Neuronal stem cell (in vitro differentiated cells): ENCODE results near the gene PPP1R1B.
A peak's percentile ranks its signal among the peaks of the same experiment; 100 is the strongest.

Experiments
- DNase-seq: peaks from one replicate; pipeline ENCODE4 v3.0.0-alpha.2; 2013; ENCODE audit warnings: low spot score
- H2AFZ ChIP-seq: one replicate; pipeline ENCODE4 v1.6.1; 2013; ENCODE audit warnings: mild to moderate bottlenecking, low read length, inconsistent platforms
- H2AK5ac ChIP-seq: 2 replicates; pipeline ENCODE4 v1.6.1; 2013; ENCODE audit warnings: low read depth, mild to moderate bottlenecking, inconsistent platforms, low read length, moderate library complexity, mixed read lengths
- H2BK120ac ChIP-seq: 2 replicates; pipeline ENCODE4 v1.6.1; 2013; ENCODE audit warnings: low read depth, mild to moderate bottlenecking, inconsistent platforms, low read length, moderate library complexity, mixed read lengths
- H2BK12ac ChIP-seq: one replicate; pipeline ENCODE4 v1.6.1; 2013; ENCODE audit warnings: low read length, inconsistent platforms
- H2BK15ac ChIP-seq: 2 replicates; pipeline ENCODE4 v1.6.1; 2013; ENCODE audit warnings: mild to moderate bottlenecking, low read length, inconsistent platforms, mixed read lengths
- H2BK5ac ChIP-seq: one replicate; pipeline ENCODE4 v1.6.1; 2013; ENCODE audit warnings: inconsistent platforms, mild to moderate bottlenecking, low read length, moderate library complexity
- H3K14ac ChIP-seq: one replicate; pipeline ENCODE4 v1.6.1; 2013; ENCODE audit warnings: low read length, inconsistent platforms
- H3K18ac ChIP-seq: 2 replicates; pipeline ENCODE4 v1.6.1; 2013; ENCODE audit warnings: low read length, inconsistent platforms
- H3K23ac ChIP-seq: 2 replicates; pipeline ENCODE4 v1.6.1; 2013; ENCODE audit warnings: low read depth, mild to moderate bottlenecking, mixed read lengths, low read length, inconsistent platforms; ENCODE audit not compliant: poor library complexity
- H3K27ac ChIP-seq: replicated peaks from 3 replicates; pipeline ENCODE4 v1.5.1; 2013; ENCODE audit warnings: low read length, inconsistent platforms
- H3K27me3 ChIP-seq, 3 experiments: 2 replicates each; pipeline ENCODE4 v1.6.1; 2013; ENCODE audit warnings: low read length in 3 of 3, mild to moderate bottlenecking in 2 of 3, inconsistent platforms in 1 of 3, low read depth in 1 of 3, mixed read lengths in 1 of 3, moderate library complexity in 1 of 3; ENCODE audit not compliant: control insufficient read depth in 3 of 3, insufficient read depth in 3 of 3
- H3K36me3 ChIP-seq, 2 donors: replicated peaks in 1 of 2; 2 replicates each; pipeline ENCODE4 v1.6.1; 2013; ENCODE audit warnings: low read length in 2 of 2; ENCODE audit not compliant: control insufficient read depth in 2 of 2, insufficient read depth in 2 of 2
- H3K4ac ChIP-seq: 2 replicates; pipeline ENCODE4 v1.6.1; 2013; ENCODE audit warnings: inconsistent platforms, mild to moderate bottlenecking, low read length, moderate library complexity
- H3K4me1 ChIP-seq, 2 donors: 1 replicate in 1 of 2; 2 replicates in 1 of 2; pipeline ENCODE4 v1.6.1; 2013; ENCODE audit warnings: low read length in 2 of 2, low read depth in 1 of 2; ENCODE audit not compliant: control insufficient read depth in 2 of 2, insufficient read depth in 1 of 2
- H3K4me2 ChIP-seq: one replicate; pipeline ENCODE4 v1.6.1; 2013; ENCODE audit warnings: mild to moderate bottlenecking, low read length, inconsistent platforms; ENCODE audit not compliant: insufficient read depth, poor library complexity, severe bottlenecking
- H3K4me3 ChIP-seq, 2 donors: 2 replicates each; pipeline ENCODE4 v1.5.1; 2013; ENCODE audit warnings: low read length in 2 of 2, mild to moderate bottlenecking in 2 of 2, inconsistent platforms in 1 of 2, moderate library complexity in 1 of 2
- H3K79me1 ChIP-seq: one replicate; pipeline ENCODE4 v1.6.1; 2013; ENCODE audit warnings: low read depth, mild to moderate bottlenecking, inconsistent platforms, low read length, moderate library complexity
- H3K9ac ChIP-seq: one replicate; pipeline ENCODE4 v1.6.1; 2013; ENCODE audit warnings: mild to moderate bottlenecking, low read depth, low read length, inconsistent platforms; ENCODE audit not compliant: poor library complexity
- H3K9me3 ChIP-seq, 2 donors: replicated peaks in 1 of 2; 2 replicates each; pipeline versions ENCODE3 to v1.6.1; 2013; ENCODE audit warnings: low read length in 2 of 2, mild to moderate bottlenecking in 2 of 2, inconsistent platforms in 1 of 2, low read depth in 1 of 2, mixed read lengths in 1 of 2, moderate library complexity in 1 of 2; ENCODE audit not compliant: control insufficient read depth in 2 of 2, insufficient read depth in 1 of 2
- H4K8ac ChIP-seq: one replicate; pipeline ENCODE4 v1.6.1; 2013; ENCODE audit warnings: low read depth, mild to moderate bottlenecking, inconsistent platforms, low read length, moderate library complexity
- H4K91ac ChIP-seq: one replicate; pipeline ENCODE4 v1.6.1; 2013; ENCODE audit warnings: low read length, low read depth, mild to moderate bottlenecking, inconsistent platforms; ENCODE audit not compliant: poor library complexity
- WGBS, 2 donors: extraction: QIAGEN DNeasy Blood & Tissue Kit; methylation state at CpG; one replicate each; pipeline ENCODE4 v1.1.7; 2013; ENCODE audit warnings: missing lambda C conversion rate in 2 of 2, mixed read lengths in 1 of 2; ENCODE audit not compliant: insufficient read length in 2 of 2, insufficient replicate concordance in 1 of 2; ENCODE audit errors: extremely low coverage in 2 of 2; 5-methylcytosine and 5-hydroxymethylcytosine counted together

PPP1R1B gene

DNA sequence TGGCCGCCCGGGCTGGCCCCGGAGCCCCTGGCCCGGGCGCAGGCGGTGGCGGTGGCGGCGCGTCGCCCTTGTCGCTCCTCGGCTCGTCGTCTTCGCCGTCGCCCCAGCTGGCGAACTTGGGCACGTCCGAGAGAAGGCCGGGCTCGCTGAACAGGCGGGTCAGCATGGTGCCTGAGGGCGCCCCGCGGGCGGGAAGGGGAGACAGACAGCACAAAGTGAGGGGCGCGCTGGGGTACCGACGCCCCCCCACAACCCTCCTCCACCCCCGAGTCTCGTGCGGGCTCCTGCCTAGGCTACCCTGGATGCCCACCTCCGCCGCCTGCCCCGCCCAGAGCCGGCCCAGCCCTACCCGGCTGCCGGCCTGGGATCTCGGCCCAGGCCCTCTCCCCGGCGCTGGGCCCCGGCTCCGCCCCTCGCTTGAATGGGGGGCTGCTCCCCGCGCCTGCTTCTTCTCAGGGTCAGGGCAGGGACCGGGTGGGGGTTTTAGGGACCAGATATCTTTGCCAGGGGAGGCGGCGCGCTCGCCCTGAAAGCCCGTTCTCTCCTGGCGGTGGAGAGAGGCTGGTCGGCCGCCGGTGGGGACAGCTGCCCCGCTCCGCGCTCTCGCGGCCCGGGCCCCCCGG, 20.2 kb upstream of the PPP1R1B start:
- H3K9me3 ChIP-seq, result peaks cover 0 to 3% of the 10 kb centered on the region in 2 donors
- H2BK120ac ChIP-seq, result no peak overlapping the region
- H3K27ac ChIP-seq, result no peak overlapping the region
- peak overlapping the region; percentile 49 for H3K4me2 ChIP-seq
- no peak overlapping the region for H3K18ac ChIP-seq
- H3K14ac ChIP-seq, result peak overlapping the region; percentile 21
- H2BK5ac ChIP-seq, result no peak overlapping the region
- H3K79me1 ChIP-seq, result peaks cover 7% of the 10 kb centered on the region
- H3K4me1 ChIP-seq, result peaks cover 5 to 6% of the 10 kb centered on the region in 2 donors
- H3K36me3 ChIP-seq, result no peaks in the 10 kb centered on the region
- H2BK15ac ChIP-seq, result peak overlapping the region; percentile 37
- peak overlapping the region; percentile 37 for H3K4ac ChIP-seq
- H3K4me3 ChIP-seq, result peak overlapping the region in 1 of 2 donors; percentile 38
- H3K23ac ChIP-seq, result peak overlapping the region; percentile 85
- DNase-seq, result no peak
- no peak overlapping the region for H4K8ac ChIP-seq
- H3K27me3 ChIP-seq, result peaks cover 58 to 97% (median 86%) of the 10 kb centered on the region in 3 experiments
- peak overlapping the region; percentile 66 for H2AFZ ChIP-seq
- WGBS, 2 donors, result no CpG with 5 or more reads among the region's 66 CpGs
- no peak overlapping the region for H2BK12ac ChIP-seq
- no peak overlapping the region for H4K91ac ChIP-seq
- H3K9ac ChIP-seq, result peak overlapping the region; percentile 60
- no peak overlapping the region for H2AK5ac ChIP-seq

DNA sequence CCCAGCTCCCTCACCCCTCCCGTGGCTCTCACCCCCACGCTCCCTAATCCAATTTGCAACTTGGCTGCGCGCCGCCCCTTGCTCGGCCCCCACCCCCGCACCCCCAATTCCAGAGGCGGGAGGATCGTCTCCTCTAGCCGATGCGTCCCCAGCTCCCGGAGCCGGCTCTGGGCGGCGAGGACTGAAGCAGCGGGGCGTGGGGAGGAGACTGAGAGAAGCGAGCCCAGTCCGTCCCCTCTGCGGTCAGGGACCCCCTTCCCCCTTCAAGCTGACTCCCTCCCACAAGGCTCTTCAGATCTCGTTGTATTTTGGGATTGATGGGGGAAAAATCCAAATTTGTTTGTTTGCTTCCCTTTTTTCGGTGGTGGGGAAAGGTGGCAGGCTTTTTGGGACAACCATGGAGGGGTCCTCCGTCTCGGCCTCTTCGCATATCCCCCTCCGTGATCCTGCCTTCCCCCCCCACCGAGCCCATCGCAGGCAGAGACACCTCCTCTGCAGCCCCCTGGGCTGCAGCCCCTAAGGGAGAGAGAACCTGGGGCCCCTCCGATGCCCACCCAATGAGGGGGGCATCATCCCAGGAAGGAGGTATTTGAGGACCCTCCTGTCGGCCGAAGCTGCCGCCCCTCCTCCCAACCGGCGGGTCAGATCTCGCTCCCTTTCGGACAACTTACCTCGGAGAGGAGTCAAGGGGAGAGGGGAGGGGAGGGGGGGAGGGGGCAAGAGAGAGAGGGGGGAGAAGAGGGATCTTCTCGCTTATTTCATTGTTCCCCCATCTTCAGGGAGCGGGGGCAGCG, 19.5 kb upstream of the PPP1R1B start:
- no peak overlapping the region for H3K4me3 ChIP-seq
- DNase-seq, result no peak

DNA sequence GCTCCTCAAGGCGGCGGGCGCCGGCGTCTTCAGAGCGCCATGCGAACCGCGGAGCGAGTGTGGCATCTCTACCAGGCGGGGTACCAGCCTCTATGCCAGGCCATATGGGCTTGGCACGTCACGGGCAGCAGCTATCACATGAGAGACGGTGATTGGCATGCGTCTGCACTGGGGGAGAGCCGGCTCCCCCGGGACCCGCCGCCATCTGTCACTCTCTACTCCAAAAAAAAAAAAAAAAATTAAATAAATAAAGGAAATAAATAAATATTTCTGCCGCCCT, 19.0 kb upstream of the PPP1R1B start, which contains the start of gene NEUROD2:
Gene NEUROD2 (minus strand): TSS at position 70 of the 280 bp plus-strand sequence. CDS start 1,321 bp downstream, outside the sequence.
- DNase-seq, result no peak
- WGBS, 2 donors, result no CpG with 5 or more reads among the region's 20 CpGs
- Histone ChIP-seq H3K18ac (peak within 1 kb of the TSS; percentile 71), H3K79me1 (peaks cover 7% of the 10 kb centered on the region), H2AK5ac (peak within 1 kb of the TSS; percentile 28), H3K4me3 (no peak within 1 kb of the TSS), H2BK120ac (no peak within 1 kb of the TSS), H3K4me1 (peaks cover 5 to 8% of the 10 kb centered on the region in 2 donors), H4K8ac (no peak within 1 kb of the TSS), H2BK5ac (no peak within 1 kb of the TSS), H3K36me3 (no peaks in the 10 kb centered on the region), H3K9ac (no peak within 1 kb of the TSS), H2AFZ (peak within 1 kb of the TSS; percentile 66), H4K91ac (no peak within 1 kb of the TSS), H3K4ac (no peak within 1 kb of the TSS), H3K14ac (peak within 1 kb of the TSS; percentile 21), H3K23ac (peak within 1 kb of the TSS; percentile 65), H3K4me2 (peak within 1 kb of the TSS; percentile 49), H3K27ac (no peak within 1 kb of the TSS), H3K9me3 (peaks cover 0 to 3% of the 10 kb centered on the region in 2 donors), H3K27me3 (peaks cover 47 to 95% (median 75%) of the 10 kb centered on the region in 3 experiments), H2BK15ac (no peak within 1 kb of the TSS), H2BK12ac (no peak within 1 kb of the TSS)

More for the DNA sequence above, 19.5 kb upstream of the PPP1R1B start:
- peaks cover 51 to 95% (median 80%) of the 10 kb centered on the region in 3 experiments for H3K27me3 ChIP-seq
- H3K36me3 ChIP-seq, result no peaks in the 10 kb centered on the region
- peak overlapping the region; percentile 65 for H3K23ac ChIP-seq
- peak overlapping the region; percentile 66 for H2AFZ ChIP-seq
- H3K79me1 ChIP-seq, result peaks cover 7% of the 10 kb centered on the region
- no peak overlapping the region for H2BK15ac ChIP-seq
- H3K4me1 ChIP-seq, result peaks cover 5 to 6% of the 10 kb centered on the region in 2 donors
- no peak overlapping the region for H3K4ac ChIP-seq
- H3K14ac ChIP-seq, result peak overlapping the region; percentile 21
- H2BK120ac ChIP-seq, result no peak overlapping the region
- peak overlapping the region; percentile 33 for H3K4me2 ChIP-seq
- no peak overlapping the region for H3K27ac ChIP-seq
- H3K9ac ChIP-seq, result no peak overlapping the region
- H4K8ac ChIP-seq, result no peak overlapping the region
- H2BK5ac ChIP-seq, result no peak overlapping the region
- H4K91ac ChIP-seq, result no peak overlapping the region
- no CpG with 5 or more reads among the region's 40 CpGs for WGBS, 2 donors
- H2AK5ac ChIP-seq, result peak overlapping the region; percentile 28
- no peak overlapping the region for H2BK12ac ChIP-seq
- H3K9me3 ChIP-seq, result peaks cover 0 to 3% of the 10 kb centered on the region in 2 donors
- H3K18ac ChIP-seq, result peak overlapping the region; percentile 71
